NCI-H2196 treated with DMSO at 0.1 percent for 48 hours (cell line): ENCODE results near the gene CAMSAP3.
"Not testable (repeated sequence)": the region's sequence is repeated elsewhere in the genome, so short reads cannot be mapped to it uniquely, and the experiment has no call there.

Experiments used
- DNase-seq: peaks from one replicate; lab custom pipeline; 2025; ENCODE audit not compliant: unreplicated experiment; lab: John Stamatoyannopoulos, UW

Gene CAMSAP3

GRCh38 chr19:7628589-7629311, 33.1 kb downstream of the CAMSAP3 start:
- DNase-seq: no peak

- peak; percentile 96 for DNase-seq
Observed at GRCh38 chr19:7629347-7630054, 33.8 kb downstream of the CAMSAP3 start, which contains the start of the genes PET100 and XAB2. TSS of gene PET100 (plus strand) at chr19:7629793. CDS start at chr19:7629834, 41 bp downstream. TSS of gene XAB2 (minus strand) at chr19:7629545. CDS start at chr19:7629527, 18 bp downstream.

- no peak for DNase-seq
Observed at GRCh38 chr19:7631577-7631976, 35.9 kb downstream of the CAMSAP3 start.

- no peak for DNase-seq
Observed at GRCh38 chr19:7632340-7633203, 36.9 kb downstream of the CAMSAP3 start.

GRCh38 chr19:7633698-7634097, 38.0 kb downstream of the CAMSAP3 start, which contains the start of gene PCP2:
TSS of gene PCP2 (minus strand) at chr19:7633719. CDS start at chr19:7633457, 262 bp downstream.
- DNase-seq: no peak

GRCh38 chr19:7635670-7636069, 40.0 kb downstream of the CAMSAP3 start:
- no peak for DNase-seq

GRCh38 chr19:7636317-7636690, 40.6 kb downstream of the CAMSAP3 start:
- DNase-seq: no peak

GRCh38 chr19:7636691-7637373, 41.2 kb downstream of the CAMSAP3 start, which contains the start of gene STXBP2:
TSS of gene STXBP2 (plus strand) at chr19:7637110. CDS start at chr19:7637150, 40 bp downstream.
- peak; percentile 77 for DNase-seq

- no peak for DNase-seq
Observed at GRCh38 chr19:7637374-7638256, 42.0 kb downstream of the CAMSAP3 start.

- no peak for DNase-seq
Observed at GRCh38 chr19:7638802-7639465, 43.3 kb downstream of the CAMSAP3 start.

- no peak for DNase-seq
Observed at GRCh38 chr19:7639863-7640348, 44.2 kb downstream of the CAMSAP3 start.

GRCh38 chr19:7640803-7641202, 45.1 kb downstream of the CAMSAP3 start:
- no peak for DNase-seq

- no peak for DNase-seq
Observed at GRCh38 chr19:7641290-7642276, 45.9 kb downstream of the CAMSAP3 start.

- no peak for DNase-seq
Observed at GRCh38 chr19:7642295-7643030, 46.8 kb downstream of the CAMSAP3 start.

- no peak for DNase-seq
Observed at GRCh38 chr19:7643031-7643415, 47.4 kb downstream of the CAMSAP3 start.

GRCh38 chr19:7643629-7644549, 48.2 kb downstream of the CAMSAP3 start:
- not testable (repeated sequence) for DNase-seq
